Hepatocyte (in vitro differentiated cells): ENCODE results near the gene IL10. TPM values are rescaled to one million over a fixed set of nuclear protein-coding genes. Genes with fewer than 3 reads are reported as not detected.

ENCODE experiments used
- DNase-seq: peaks from one replicate; pipeline ENCODE4 v3.0.0-alpha.2; 2016; ENCODE audit warnings: low spot score
- H2AFZ ChIP-seq: fragments of 200-600 bp; sonication (generic); 2 replicates; pipeline ENCODE4 v1.6.0; 2016; ENCODE audit warnings: antibody characterized with exemption, mild to moderate bottlenecking
- H3K27ac ChIP-seq: fragments of 200-600 bp; sonication (generic); 2 replicates; pipeline ENCODE4 v1.5.1; 2016; ENCODE audit warnings: mild to moderate bottlenecking
- H3K27me3 ChIP-seq: fragments of 200-600 bp; sonication (generic); 2 replicates; pipeline ENCODE4 v1.6.1; 2016
- H3K36me3 ChIP-seq: fragments of 200-600 bp; sonication (generic); replicated peaks from 2 replicates; pipeline ENCODE4 v1.5.1; 2016; ENCODE audit warnings: low read depth; ENCODE audit not compliant: insufficient read depth
- H3K4me1 ChIP-seq: fragments of 200-600 bp; sonication (generic); 2 replicates; pipeline ENCODE4 v1.5.1; 2016; ENCODE audit warnings: mild to moderate bottlenecking, moderate library complexity; ENCODE audit not compliant: insufficient read depth
- H3K4me2 ChIP-seq: fragments of 200-600 bp; sonication (generic); 2 replicates; pipeline ENCODE4 v1.6.0; 2016
- H3K4me3 ChIP-seq: fragments of 200-600 bp; sonication (generic); 2 replicates; pipeline ENCODE4 v1.5.1; 2016; ENCODE audit warnings: mild to moderate bottlenecking
- H3K79me2 ChIP-seq: fragments of 200-600 bp; sonication (generic); 2 replicates; pipeline ENCODE4 v1.6.0; 2017; ENCODE audit warnings: mild to moderate bottlenecking
- H3K9me2 ChIP-seq: fragments of 200-600 bp; sonication (generic); replicated peaks from 2 replicates; pipeline ENCODE4 v1.6.0; 2017; ENCODE audit warnings: mild to moderate bottlenecking; ENCODE audit not compliant: insufficient read depth
- H3K9me3 ChIP-seq: fragments of 200-600 bp; sonication (generic); 2 replicates; pipeline ENCODE4 v1.5.1; 2016; ENCODE audit warnings: low read depth, mild to moderate bottlenecking
- H4K20me1 ChIP-seq: fragments of 200-600 bp; sonication (generic); 2 replicates; pipeline ENCODE4 v1.6.0; 2016; ENCODE audit warnings: mild to moderate bottlenecking; ENCODE audit not compliant: insufficient read depth, poor library complexity, severe bottlenecking
- CTCF ChIP-seq: fragments of 200-600 bp; sonication (generic); IDR thresholded peaks from 2 replicates; pipeline ENCODE4 v1.5.1; 2016; ENCODE audit warnings: antibody characterized with exemption, mild to moderate bottlenecking; ENCODE audit not compliant: poor library complexity
- EZH2 ChIP-seq: fragments of 200-600 bp; sonication (generic); IDR thresholded peaks from 2 replicates; pipeline ENCODE4 v1.6.1; 2016; ENCODE audit warnings: antibody characterized with exemption, mild to moderate bottlenecking, borderline replicate concordance
- EZH2phosphoT487 ChIP-seq: fragments of 200-600 bp; sonication (generic); IDR thresholded peaks from one replicate; pipeline ENCODE4 v1.6.1; 2018; ENCODE audit warnings: antibody characterized with exemption, mild to moderate bottlenecking, low read depth, moderate library complexity; ENCODE audit not compliant: unreplicated experiment, severe bottlenecking
- WGBS: methylation state at CpG from one replicate; pipeline ENCODE4 v1.1.6; 2016; ENCODE audit warnings: low lambda C conversion rate; ENCODE audit errors: missing lambda C conversion rate; 5-methylcytosine and 5-hydroxymethylcytosine counted together
- polyA plus RNA-seq: library from polyadenylated mRNA; unstranded; fragments of >200 nt; fragmentation: Nextera tagmentation; extraction: Ambion mirVana; gene quantifications from 2 replicates; pipeline ENCODE4 v1.2.1, GENCODE V29; 2016
- total RNA-seq: library from RNA; depleted of rRNA; stranded (reverse); fragments of >200 nt; gene quantifications from 2 replicates; pipeline ENCODE4 v1.2.3, GENCODE V29; 2014

The IL10 gene
- total RNA-seq, result not detected in 2 replicates
- 0.49 and 0.50 TPM in 2 replicates for polyA plus RNA-seq

- Histone ChIP-seq H2AFZ (no peak within 1 kb of the TSS), H3K9me2 (no peaks in the 10 kb centered on the region), H3K79me2 (no peaks in the 10 kb centered on the region), H3K9me3 (no peaks in the 10 kb centered on the region), H3K4me1 (peaks cover 3% of the 10 kb centered on the region), H3K4me2 (no peak within 1 kb of the TSS), H3K36me3 (no peaks in the 10 kb centered on the region), H3K27me3 (no peaks in the 10 kb centered on the region), H3K27ac (no peak within 1 kb of the TSS), H4K20me1 (no peaks in the 10 kb centered on the region), H3K4me3 (no peak within 1 kb of the TSS)
- DNase-seq, result no peak
- no peak for TF ChIP-seq EZH2phosphoT487
- no peak for TF ChIP-seq CTCF
- no peak for TF ChIP-seq EZH2
- 90% methylated on average over 8 of the region's 8 CpGs for WGBS
Observed at GRCh38 chr1:206772243-206772937, at the start of gene IL10. IL10 (minus strand) TSS chr1:206772494; CDS start chr1:206772435, 59 bp downstream.

- H3K4me1 ChIP-seq, result no peaks in the 10 kb centered on the region
- no peaks in the 10 kb centered on the region for H3K79me2 ChIP-seq
- H4K20me1 ChIP-seq, result no peaks in the 10 kb centered on the region
- H3K27ac ChIP-seq, result no peak overlapping the region
- no peak for TF ChIP-seq CTCF
- TF ChIP-seq EZH2, result no peak
- no peak for TF ChIP-seq EZH2phosphoT487
- H3K4me3 ChIP-seq, result no peak overlapping the region
- no peak overlapping the region for H2AFZ ChIP-seq
- 80% methylated on average over 4 of the region's 4 CpGs for WGBS
- no peaks in the 10 kb centered on the region for H3K9me2 ChIP-seq
- no peaks in the 10 kb centered on the region for H3K9me3 ChIP-seq
- DNase-seq, result no peak
- no peaks in the 10 kb centered on the region for H3K36me3 ChIP-seq
- H3K4me2 ChIP-seq, result no peak overlapping the region
- H3K27me3 ChIP-seq, result no peaks in the 10 kb centered on the region
Observed at GRCh38 chr1:206821493-206821892, 49.2 kb upstream of the IL10 start.

GRCh38 chr1:206816390-206817287, 44.3 kb upstream of the IL10 start:
- 74% methylated on average over 4 of the region's 4 CpGs for WGBS

More at GRCh38 chr1:206816390-206817287, 44.3 kb upstream of the IL10 start:
- no peaks in the 10 kb centered on the region for H3K36me3 ChIP-seq
- no peaks in the 10 kb centered on the region for H3K79me2 ChIP-seq
- no peaks in the 10 kb centered on the region for H3K27me3 ChIP-seq
- H3K9me3 ChIP-seq, result no peaks in the 10 kb centered on the region
- H3K27ac ChIP-seq, result peak overlapping the region; percentile 52
- no peak overlapping the region for H3K4me2 ChIP-seq
- no peak overlapping the region for H3K4me3 ChIP-seq
- no peak overlapping the region for H2AFZ ChIP-seq
- H3K4me1 ChIP-seq, result no peaks in the 10 kb centered on the region
- no peak for TF ChIP-seq EZH2phosphoT487
- TF ChIP-seq CTCF, result no peak
- no peak for TF ChIP-seq EZH2
- no peaks in the 10 kb centered on the region for H4K20me1 ChIP-seq
- H3K9me2 ChIP-seq, result no peaks in the 10 kb centered on the region
- peak; percentile 27 for DNase-seq
